ENCODE results near the gene HOXB8. TPM values are rescaled to one million over a fixed set of nuclear protein-coding genes. Genes with fewer than 3 reads are reported as not detected.

Gene HOXB8
- total RNA-seq, 1 donor from 2014 or later = not detected

DNA sequence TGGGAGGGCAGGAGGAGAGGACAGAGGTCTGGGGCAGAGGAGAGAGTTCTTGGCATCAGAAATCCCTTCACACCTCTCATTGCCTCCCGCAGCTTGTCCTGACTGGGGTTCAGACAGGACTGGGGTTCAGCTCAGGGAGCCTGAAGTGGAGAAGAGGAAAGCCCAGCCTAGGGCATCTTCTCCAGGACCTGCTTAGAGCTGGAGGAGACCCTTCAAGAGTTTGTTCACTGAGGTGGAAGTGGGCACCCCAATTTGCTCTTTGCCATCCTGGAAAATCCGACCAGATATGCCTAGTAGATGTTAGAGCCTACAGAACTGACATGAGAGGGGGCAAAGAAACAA lies 27.0 kb downstream of the HOXB8 start:
- TF ChIP-seq, protein P1, sequence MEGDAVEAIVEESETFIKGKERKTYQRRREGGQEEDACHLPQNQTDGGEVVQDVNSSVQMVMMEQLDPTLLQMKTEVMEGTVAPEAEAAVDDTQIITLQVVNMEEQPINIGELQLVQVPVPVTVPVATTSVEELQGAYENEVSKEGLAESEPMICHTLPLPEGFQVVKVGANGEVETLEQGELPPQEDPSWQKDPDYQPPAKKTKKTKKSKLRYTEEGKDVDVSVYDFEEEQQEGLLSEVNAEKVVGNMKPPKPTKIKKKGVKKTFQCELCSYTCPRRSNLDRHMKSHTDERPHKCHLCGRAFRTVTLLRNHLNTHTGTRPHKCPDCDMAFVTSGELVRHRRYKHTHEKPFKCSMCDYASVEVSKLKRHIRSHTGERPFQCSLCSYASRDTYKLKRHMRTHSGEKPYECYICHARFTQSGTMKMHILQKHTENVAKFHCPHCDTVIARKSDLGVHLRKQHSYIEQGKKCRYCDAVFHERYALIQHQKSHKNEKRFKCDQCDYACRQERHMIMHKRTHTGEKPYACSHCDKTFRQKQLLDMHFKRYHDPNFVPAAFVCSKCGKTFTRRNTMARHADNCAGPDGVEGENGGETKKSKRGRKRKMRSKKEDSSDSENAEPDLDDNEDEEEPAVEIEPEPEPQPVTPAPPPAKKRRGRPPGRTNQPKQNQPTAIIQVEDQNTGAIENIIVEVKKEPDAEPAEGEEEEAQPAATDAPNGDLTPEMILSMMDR (IDR thresholded peaks at IDR 0.05; ENCODE audit: partially characterized antibody, unreplicated experiment) = no peak
- Mint-ChIP-seq H3K9me3 (ENCODE audit: unreplicated experiment) (peaks cover 10% of the 10 kb centered on the region), H3K4me3 (ENCODE audit: unreplicated experiment) (no peak overlapping the region), H3K27ac (ENCODE audit: unreplicated experiment) (no peak overlapping the region), H3K36me3 (ENCODE audit: unreplicated experiment) (peaks cover 3% of the 10 kb centered on the region), H3K4me1 (ENCODE audit: low read depth, unreplicated experiment) (peaks cover 9% of the 10 kb centered on the region), H3K27me3 (ENCODE audit: unreplicated experiment) (peaks cover 65% of the 10 kb centered on the region)
- no peak for DNase-seq

DNA sequence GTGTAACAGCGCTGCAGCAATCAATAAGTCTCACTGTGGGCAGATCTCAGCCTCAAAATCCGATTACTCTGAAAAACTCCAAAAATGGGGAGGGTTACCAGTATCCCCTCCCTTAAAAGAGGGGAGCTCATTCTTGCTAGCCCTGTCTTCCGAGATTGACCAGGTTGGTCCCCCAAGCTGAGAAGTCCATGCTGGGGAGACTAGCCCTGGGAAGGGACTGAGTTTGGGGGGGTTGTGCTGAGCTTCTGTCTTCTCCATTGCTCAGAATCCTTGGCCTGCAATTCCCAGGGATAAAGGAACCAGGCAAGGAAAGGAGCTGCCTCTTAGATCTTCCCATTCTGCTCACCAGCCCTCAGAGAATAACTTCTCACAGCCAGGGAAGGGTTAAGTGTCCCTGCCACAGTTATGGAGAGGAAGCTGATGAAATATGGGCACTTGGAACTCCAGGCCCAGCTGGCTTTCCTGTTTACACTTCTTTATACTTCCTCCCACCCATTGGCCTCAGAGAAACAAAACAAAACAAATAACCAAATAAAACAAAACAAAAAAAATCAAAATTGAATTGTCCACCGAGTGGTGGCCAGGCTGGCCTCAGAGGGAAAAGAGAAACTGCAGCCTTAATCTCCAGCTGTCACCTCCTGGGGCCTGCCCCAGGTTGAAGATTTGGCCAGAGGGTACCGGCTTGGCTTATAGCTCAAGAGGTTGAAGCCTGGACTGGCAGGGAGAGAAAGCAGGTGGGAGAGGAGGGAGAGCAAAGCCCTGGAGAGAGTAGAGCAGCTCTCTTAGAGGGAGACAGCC lies 27.6 kb downstream of the HOXB8 start:
- H3K9me3 Mint-ChIP-seq (ENCODE audit: unreplicated experiment) = peaks cover 12% of the 10 kb centered on the region
- H3K27ac Mint-ChIP-seq (ENCODE audit: unreplicated experiment) = no peak overlapping the region
- peaks cover 67% of the 10 kb centered on the region for H3K27me3 Mint-ChIP-seq (ENCODE audit: unreplicated experiment)
- no peak overlapping the region for H3K4me3 Mint-ChIP-seq (ENCODE audit: unreplicated experiment)
- DNase-seq = no peak
- peaks cover 3% of the 10 kb centered on the region for H3K36me3 Mint-ChIP-seq (ENCODE audit: unreplicated experiment)
- H3K4me1 Mint-ChIP-seq (ENCODE audit: low read depth, unreplicated experiment) = peaks cover 9% of the 10 kb centered on the region
- TF ChIP-seq, protein P1 (IDR thresholded peaks at IDR 0.05; ENCODE audit: partially characterized antibody, unreplicated experiment) = no peak

DNA sequence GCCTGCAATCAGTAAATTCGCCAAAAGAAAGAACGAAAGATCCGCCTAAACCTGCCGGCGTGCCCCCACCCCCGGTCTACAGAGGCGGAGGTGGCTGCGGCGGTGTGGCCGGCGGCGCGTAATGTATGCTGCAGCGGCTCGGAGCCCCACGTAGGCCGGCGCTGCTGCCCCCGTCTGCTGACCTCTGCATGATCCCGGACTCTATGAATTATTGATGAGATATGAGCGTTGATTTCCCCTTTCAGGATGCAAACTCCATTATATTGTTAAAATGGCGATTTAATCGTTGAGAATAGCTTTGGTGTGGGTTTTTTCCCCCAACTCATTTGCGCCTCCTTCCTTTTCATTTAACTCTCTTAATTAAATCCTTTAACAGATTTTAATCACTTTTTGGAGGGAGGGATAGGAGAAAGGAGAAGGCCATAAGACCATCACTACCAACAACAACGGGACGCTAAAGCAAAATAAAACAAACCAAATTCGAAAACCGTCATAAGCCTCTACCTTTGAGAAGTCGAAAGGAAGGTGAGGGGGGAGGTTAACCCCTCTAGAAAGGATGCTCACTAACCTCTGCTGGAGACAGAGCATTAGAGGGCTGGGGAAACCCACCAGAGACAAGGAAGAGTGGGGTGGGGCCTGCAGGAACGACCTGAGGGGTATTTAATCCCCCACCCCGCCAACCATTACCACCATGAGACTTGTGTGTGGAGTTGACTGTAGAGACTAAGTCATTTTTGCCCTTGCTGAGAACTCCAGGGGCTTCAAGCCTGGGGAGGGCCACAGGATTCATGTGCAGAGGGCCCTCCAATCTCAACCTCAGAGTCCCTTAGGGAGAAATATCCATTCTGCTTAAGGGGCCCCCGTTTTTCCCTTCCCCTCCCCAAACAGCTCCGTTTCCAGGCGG lies 28.5 kb downstream of the HOXB8 start:
- DNase-seq = no peak
- Mint-ChIP-seq H3K4me3 (ENCODE audit: unreplicated experiment) (peak overlapping the region; percentile 45), H3K27me3 (ENCODE audit: unreplicated experiment) (peaks cover 67% of the 10 kb centered on the region), H3K36me3 (ENCODE audit: unreplicated experiment) (peaks cover 3% of the 10 kb centered on the region), H3K27ac (ENCODE audit: unreplicated experiment) (no peak overlapping the region), H3K9me3 (ENCODE audit: unreplicated experiment) (peaks cover 14% of the 10 kb centered on the region), H3K4me1 (ENCODE audit: low read depth, unreplicated experiment) (peaks cover 9% of the 10 kb centered on the region)
- TF ChIP-seq, protein P1 (IDR thresholded peaks at IDR 0.05; ENCODE audit: partially characterized antibody, unreplicated experiment) = no peak

DNA sequence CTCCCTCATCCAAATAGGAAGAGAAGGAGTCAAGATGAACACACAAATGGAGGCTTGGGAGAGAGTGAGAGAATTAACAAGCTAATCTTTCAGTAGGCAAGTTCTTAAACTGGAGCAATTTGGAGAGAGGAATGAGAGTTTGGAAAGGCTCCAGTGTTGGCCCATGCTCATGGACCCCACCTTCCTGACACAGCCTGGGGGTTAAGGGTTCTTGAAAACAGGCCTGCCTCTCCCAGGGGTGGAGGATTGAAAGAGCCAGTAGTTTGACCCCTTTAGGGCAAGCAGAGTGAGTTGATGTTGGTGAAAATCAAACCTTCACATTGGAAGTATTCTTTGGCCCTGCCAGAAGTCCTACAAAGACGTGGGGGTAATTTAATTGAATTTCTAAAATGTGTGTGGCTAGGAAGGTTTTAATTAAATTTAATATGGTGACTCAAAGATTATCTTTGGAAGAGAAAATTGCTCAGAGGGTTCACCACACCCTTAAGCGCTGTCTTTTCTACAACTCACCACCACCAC lies 30.8 kb downstream of the HOXB8 start:
- peaks cover 72% of the 10 kb centered on the region for H3K27me3 Mint-ChIP-seq (ENCODE audit: unreplicated experiment)

More for the DNA sequence above, 30.8 kb downstream of the HOXB8 start:
- DNase-seq = no peak
- H3K9me3 Mint-ChIP-seq (ENCODE audit: unreplicated experiment) = peaks cover 16% of the 10 kb centered on the region
- TF ChIP-seq, protein P1 (IDR thresholded peaks at IDR 0.05; ENCODE audit: partially characterized antibody, unreplicated experiment) = no peak
- H3K36me3 Mint-ChIP-seq (ENCODE audit: unreplicated experiment) = peaks cover 3% of the 10 kb centered on the region
- H3K4me3 Mint-ChIP-seq (ENCODE audit: unreplicated experiment) = no peak overlapping the region
- H3K4me1 Mint-ChIP-seq (ENCODE audit: low read depth, unreplicated experiment) = peaks cover 9% of the 10 kb centered on the region
- no peak overlapping the region for H3K27ac Mint-ChIP-seq (ENCODE audit: unreplicated experiment)
